Cerebellar cortex (tissue), 1 donor: ENCODE results near the gene ATP5MG.
A peak's percentile ranks its signal among the peaks of the same experiment; 100 is the strongest.
"Not testable (repeated sequence)": the region's sequence is repeated elsewhere in the genome, so short reads cannot be mapped to it uniquely, and the experiment has no call there.

ENCODE experiments used
- DNase-seq: peaks from one replicate; pipeline ENCODE4 v3.0.0-alpha.2; 2015; ENCODE audit warnings: low spot score

Gene ATP5MG

DNA sequence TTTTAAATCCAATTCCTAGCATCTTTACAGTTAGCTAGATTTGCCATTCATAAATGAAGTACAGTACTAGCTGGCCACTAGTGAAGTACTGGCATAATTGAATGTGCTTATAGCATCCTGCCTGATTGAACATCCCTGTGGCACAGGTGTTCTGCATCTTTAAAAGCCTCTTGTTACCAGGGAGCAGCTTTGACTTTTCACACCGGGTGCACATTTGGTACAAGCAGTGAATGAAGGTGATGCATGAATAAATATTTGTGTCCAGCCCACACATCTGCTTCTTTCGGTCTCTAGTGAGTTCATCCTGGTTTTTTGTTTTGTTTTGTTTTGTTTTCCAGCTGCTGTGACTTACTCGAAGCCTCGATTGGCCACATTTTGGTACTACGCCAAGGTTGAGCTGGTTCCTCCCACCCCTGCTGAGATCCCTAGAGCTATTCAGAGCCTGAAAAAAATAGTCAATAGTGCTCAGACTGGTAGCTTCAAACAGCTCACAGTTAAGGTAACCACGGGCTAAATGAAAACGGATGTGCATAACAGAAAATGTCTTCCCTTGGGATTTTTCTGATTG, 5.3 kb downstream of the ATP5MG start:
- no peak for DNase-seq

- no peak for DNase-seq
Observed at GRCh38 chr11:118410055-118410745, 8.8 kb downstream of the ATP5MG start.

DNA sequence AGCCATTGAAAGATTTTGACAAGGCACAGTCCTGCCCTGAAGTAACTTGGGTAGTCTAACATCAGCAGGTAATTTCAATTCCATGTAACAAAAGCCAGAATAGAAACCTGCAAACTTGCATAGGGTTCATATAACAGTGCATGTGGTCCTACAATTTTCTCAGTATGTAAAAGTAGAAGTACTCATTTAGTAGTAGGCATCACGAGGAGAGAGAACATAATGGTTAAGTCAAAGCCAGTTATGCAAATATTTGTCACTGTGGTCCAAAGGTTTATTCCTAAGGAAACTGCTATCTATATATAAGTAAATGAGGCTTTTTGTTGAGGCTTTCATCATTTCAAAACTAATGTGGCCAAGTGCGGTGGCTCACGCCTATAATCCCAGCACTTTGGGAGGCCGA, 10.1 kb downstream of the ATP5MG start:
- no peak for DNase-seq

- DNase-seq, result no peak
Observed at GRCh38 chr11:118412921-118413320, 11.5 kb downstream of the ATP5MG start.

DNA sequence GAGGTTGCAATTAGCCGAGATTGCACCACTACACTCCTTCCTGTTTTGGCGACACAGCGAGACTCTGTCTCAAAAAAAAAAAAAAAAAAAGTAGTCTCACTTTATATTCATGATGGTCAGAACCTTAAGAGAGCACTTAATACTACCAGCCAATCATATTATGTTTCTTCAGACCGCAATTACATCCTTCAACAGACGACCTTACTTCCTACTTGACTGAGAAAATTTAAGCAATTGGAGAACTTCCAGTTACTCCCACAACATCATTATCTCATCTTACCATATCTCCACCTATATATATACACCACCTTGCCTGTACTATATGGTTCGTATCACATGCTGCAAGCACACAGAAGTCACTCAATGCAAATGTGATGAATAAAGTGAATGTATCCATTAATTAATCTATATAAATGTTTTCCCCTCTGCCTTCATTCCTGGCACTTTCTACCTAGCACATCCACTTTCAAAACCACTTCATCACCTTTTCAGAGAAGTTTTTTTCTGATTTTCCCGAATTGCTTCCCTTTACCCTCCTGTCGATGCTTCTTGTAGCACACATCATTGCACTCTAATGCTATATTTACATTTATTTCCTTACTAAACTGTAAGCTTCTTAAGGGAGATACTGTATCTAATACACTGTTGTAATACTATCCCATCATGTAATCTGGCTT, 13.8 kb downstream of the ATP5MG start:
- DNase-seq, result no peak

GRCh38 chr11:118415739-118416068, 14.3 kb downstream of the ATP5MG start:
- peak; percentile 41 for DNase-seq

- DNase-seq, result not testable (repeated sequence)
Observed at GRCh38 chr11:118416900-118417299, 15.5 kb downstream of the ATP5MG start.

DNA sequence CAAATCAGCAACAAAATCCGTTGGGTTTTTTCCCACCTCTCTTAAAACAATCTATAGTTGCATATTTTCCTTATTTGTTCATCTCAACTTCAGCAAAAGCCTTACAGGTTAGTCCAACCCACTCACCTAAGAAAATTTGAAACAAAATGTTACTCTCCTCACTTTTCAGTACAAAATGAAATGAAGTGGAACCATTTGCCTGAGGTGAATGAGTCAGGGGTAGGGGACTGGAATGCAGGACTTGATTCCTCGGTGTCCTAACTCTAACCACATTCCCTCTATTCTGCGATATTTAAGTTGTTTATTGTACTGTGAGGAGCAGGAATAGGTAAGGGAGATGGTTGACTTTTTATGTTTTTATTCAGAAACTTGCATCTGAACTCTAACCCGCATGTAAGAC, 16.4 kb downstream of the ATP5MG start:
- DNase-seq, result no peak

GRCh38 chr11:118418766-118419165, 17.4 kb downstream of the ATP5MG start:
- DNase-seq, result no peak

DNA sequence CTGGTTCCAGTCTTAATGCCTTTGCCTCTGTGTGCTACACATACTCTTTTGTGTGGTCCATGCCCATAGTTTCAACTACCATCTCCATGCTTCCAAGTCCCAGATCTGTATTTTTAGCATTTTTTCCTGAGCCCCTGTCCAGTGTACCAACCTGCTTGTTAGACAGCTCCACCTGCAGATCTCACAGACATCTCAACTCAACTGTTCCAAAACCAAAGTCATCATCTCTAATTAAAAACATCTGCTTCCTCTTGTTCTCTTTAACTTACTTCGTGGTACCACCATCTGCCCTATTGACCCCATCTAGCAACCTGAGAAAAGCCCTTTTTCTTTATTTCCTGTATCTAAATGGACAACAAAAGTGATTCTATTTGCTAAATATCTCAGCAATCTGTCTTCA, 26.3 kb downstream of the ATP5MG start:
- DNase-seq, result no peak

GRCh38 chr11:118430956-118431355, 29.6 kb downstream of the ATP5MG start:
- DNase-seq, result no peak

GRCh38 chr11:118434123-118434552, 32.7 kb downstream of the ATP5MG start:
- DNase-seq, result no peak

DNA sequence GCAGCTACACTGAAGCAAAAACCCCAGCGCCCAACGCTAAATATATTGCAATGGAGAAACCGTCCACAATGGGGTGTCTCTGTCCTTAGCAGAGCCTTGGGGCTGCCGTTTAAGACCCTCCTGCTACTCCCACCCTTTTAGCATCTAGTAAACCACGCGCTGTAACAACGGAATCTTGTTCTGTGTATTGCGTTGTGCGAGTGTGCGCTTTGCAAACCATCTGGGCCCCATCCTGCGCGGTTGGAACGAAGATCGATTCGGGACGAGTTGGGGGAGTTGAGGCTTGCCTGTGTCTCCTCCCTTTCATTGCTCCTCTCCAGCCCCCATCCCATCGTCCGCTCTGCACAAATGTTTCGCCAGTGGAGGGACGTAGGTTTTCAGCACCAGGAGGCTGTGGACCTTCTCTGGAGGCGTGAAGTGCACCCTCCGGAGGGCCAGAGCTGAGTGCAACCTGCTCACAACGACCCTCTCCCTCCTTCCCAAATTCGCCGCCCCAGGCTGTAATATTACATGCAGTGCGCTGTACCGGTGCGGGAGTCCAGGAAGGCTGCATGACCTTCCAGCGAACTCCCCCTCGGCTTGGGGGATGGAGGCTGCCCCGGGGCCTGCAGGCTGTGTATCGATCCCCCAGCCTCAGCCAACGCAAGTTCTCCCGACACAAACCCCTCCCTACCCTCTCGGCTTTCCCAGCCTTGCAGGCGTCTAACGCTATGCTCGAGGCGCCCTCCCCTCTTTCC, 33.3 kb downstream of the ATP5MG start:
- peak; percentile 82 for DNase-seq

DNA sequence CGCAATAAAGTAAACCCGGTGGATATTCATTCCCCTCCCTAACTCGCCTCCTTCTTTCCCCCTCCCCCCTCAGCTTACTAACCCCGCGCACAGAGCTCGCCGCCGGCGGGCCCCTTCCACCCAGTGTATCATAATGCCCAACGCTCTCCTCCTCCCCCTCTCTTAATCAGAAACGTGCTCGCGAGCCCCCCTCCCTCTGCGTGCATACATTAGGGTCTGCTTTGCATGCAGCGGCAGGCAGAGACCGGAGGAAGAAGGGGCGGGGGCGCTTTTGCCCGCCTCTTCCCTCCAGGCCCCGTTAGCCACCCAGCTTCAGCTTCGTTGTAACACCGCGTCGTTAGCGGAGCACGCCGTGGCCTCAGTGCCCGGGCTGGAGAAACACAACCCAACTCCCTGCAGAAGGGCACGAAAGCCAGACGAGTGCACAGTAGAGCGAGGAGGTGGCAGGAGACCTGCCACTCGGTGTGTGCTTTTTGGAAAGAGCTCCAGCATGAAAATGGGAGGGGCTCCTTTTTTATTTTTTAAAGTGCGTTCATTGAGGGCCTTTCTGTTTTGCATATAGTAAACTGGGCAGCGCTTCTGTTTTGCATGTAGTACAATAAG, 34.0 kb downstream of the ATP5MG start:
- DNase-seq, result peak; percentile 74

GRCh38 chr11:118435893-118436624, 34.7 kb downstream of the ATP5MG start, which contains the start of gene KMT2A:
Gene KMT2A, plus strand, starts transcription at chr11:118436492. Its CDS starts 21 bp downstream, at chr11:118436513.
- DNase-seq, result peak; percentile 97

- no peak for DNase-seq
Observed at GRCh38 chr11:118436639-118437207, 35.3 kb downstream of the ATP5MG start.

- DNase-seq, result peak; percentile 50
Observed at GRCh38 chr11:118437208-118438125, 36.1 kb downstream of the ATP5MG start.

DNA sequence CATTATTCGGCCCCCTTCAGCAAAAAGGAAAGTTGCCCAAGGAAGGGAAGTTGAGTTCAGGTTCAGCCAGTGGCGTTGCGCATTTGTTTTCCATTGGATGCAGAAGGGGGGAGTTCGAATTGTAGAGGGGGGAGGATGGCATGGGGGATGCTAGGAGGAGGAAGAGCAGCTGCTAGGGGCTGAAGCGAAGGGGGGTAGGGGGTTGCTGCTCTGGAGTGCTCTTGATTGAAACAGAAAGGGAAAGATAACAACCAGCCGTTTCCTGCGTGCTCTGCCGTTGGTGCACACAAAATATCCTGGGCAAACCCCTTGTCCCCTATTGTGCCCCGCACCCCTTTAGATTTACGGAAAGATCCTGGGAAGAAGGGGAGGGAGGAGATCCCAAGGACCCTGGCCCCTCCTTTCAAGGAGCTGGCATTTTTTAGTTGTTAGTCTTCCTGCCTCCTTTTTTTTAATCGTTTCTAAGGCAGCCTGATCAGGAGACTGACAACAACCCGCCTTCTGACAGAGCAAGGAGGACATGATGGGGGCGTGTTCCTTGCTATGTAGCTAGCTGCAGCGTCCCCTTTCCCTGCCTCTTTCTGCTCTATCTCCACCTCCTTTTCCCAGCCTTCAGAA, 37.0 kb downstream of the ATP5MG start:
- DNase-seq, result peak; percentile 68

GRCh38 chr11:118439646-118440045, 38.2 kb downstream of the ATP5MG start:
- no peak for DNase-seq
